Stimulated activated CD4-positive, alpha-beta T cell treated with anti-CD3 and anti-CD28 coated beads, Interleukin-2, amount 100 ng/mL, for 4 hours (primary cell): ENCODE measurements around the gene TRIM63.

Experiments used
- DNase-seq: peaks from one replicate; pipeline ENCODE4 v3.0.0-alpha.2; 2020; ENCODE audit warnings: low read depth

Gene TRIM63

DNA sequence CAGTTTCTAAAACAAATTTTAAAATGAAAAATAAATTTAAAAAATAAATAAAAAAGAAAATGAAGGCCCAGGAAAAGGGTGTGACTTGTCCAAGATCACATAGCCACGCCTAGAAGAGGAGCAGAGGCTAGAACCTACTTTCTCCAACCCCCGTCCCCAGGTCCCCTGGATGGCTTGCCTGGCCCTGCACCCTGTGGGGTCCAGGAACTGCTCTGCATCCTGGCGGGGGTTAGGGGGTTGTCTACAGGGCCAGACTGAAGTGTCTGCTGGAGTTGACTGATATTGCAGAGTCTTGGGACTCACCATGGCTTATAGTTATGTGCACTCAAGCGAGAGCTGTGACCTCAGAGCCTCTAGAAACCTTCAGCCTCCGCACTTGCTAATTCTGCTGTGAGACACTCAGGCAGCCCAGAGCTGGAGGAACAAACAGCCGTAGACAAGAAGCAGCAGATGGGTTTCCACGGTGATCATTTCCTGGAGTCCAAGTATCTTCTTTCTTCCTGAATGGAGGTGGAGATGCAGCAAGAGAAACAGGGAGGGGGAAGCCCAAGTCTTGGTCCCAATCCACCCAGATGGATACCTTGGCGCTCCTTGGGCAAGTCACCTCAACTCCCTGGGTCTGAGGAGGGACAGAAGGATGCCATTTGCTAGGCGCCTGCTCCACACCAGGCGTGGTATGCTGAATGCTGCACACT, 51.0 kb downstream of the TRIM63 start:
- DNase-seq, result no peak

DNA sequence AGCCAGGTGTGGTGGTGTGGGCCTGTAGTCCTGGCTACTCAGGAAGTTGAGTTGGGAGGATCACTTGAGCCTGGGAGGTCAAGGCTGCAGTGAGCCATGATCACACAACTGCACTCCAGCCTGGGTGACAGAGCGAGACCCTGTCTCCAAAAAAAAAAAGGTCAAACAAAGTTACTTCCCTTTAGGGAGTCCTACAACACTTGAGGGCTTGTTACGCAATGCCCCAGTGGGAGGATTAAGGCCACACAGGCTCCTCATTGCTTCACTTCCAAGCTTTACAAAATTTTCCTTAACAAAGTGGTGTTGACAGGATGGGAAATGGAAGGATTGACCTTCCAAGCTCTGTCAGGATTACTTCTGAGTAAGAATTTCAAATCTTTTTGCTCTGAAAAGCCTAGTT, 52.1 kb downstream of the TRIM63 start:
- DNase-seq, result no peak

DNA sequence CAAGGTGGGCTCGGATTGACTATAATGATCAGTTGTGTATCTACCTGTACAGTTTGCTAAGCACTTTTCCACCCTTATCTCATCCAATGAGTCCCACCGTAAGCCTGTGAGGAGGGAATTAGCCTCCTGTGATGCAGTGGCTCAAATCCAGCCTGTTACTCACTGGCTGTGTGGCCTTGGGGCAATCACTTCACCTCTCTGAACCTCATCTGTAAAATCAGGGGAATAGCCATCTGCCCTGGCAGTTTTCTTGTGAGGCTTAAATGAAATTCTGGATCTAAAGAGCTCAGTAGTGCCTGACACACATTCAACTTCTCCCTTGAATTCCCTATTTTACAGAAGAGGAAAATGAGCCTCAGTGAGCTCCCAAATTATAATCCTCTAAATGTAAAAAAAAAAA, 53.3 kb downstream of the TRIM63 start:
- DNase-seq, result no peak

DNA sequence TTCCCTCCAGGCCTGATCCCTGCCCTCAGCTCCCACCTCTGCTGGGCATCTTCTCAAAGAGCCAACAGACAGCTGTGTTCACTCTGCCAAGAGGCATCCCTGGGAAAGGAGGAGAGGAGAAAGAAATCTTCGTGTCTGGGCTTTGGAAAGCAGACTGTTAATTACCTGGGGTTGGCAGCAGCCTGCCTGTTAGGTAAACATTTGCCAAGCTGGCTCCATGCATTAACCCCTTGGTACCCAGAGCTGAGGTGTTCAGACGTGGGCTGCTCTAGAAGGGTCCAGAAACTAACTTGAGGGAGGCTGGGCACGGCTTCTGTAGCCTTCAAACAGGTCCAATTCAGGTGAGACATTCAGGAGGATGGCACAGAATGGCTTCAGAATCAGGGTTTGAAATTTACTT, 54.6 kb downstream of the TRIM63 start:
- DNase-seq, result no peak

DNA sequence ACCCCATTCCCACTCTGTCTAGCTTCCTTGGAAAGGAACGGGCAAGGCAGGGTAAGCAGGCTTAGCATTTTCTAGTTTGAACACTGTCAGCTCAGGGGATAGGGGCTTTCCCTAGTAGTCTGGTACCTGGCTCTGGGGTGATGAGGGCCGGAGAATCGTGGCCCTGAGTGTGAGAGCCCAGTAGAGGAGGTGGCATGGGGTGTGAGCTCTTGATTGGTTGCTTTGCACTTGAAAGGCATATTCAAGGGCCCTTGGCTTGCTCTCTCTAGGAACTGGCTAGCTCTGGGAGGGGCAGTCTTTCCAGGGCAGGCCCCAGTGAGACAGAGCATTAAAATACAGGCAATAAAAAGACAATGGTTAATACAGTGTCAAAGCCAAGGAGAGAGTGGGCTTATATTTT, 56.6 kb downstream of the TRIM63 start:
- DNase-seq, result no peak

DNA sequence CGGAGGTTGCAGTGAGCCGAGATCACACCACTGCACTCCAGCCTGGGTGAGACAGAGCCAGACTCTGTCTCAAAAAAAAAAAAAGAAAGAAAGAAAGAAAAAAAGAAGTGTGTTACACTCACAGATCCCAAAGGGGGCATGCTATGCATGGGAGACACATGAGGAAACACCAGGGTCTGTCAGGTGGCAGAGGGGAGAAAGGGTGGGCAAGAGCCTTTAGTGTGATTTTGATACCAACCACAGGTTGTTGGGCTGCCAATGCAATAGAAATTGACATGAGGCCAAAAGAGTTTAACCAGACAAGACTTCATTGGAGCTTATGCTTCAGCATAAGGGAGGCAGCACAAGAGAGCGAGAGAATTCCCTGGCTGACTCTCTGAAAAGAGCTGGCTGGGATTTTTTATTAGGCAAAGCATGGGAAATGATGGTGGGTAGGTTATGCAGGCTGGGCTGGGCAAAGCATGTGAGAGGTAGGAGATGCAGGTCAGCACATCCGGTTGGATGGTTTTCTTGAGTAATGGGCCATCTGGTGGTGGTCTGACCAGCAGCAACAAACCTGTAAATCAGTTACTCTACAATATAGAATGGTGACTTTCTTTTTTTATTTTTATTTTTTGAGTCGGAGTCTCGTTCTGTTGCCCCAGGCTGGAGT, 57.5 kb downstream of the TRIM63 start:
- DNase-seq, result no peak

DNA sequence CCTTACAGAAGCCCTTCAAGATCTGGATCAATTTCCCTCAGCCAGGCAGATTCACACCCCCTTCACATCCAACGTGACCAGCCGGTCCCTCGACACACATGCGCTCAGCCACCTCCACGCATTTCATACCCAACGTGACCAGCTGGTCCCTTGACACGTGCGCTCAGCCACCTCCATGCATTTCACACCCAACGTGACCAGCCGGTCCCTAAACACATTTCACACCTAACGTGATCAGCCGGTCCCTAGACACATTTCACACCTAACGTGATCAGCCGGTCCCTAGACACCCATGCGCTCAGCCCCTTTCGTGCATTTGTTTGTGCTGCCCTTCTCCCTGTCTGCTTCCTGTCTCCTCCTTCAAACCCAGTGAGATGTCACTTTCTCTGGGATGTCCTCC, 60.7 kb downstream of the TRIM63 start:
- no peak for DNase-seq

DNA sequence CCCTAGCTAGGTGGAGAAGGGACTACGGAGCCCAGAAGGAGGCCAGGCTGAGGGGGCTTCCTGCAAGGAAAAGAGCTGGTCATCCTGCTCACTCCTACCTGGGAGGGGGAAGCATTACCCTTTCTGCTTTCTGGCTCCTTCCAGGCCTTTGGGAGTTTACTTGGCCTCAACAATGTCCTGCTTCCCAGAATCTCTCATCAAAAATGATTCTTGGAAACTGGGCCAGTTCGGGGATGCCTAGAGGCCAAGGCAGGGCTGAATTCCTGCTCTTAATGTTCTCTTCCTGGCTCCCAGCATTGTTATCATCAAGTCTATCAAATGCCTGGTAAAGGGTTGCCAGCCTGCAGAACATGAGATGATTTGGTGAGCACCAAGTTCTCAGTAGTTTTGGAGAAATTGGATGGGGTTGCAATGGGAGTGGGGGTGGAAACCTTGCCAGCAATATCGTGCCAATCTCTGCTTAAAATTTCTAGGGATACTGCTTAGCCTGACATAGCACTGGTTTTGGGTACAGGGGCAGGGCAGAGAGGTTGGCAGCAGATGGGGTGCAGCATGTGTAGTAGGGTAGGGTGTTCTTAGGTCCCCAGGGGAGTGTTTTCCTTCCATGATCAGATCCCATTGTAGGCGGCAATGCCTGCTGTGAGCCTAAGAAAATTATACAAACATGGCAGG, 61.9 kb downstream of the TRIM63 start:
- DNase-seq, result no peak

DNA sequence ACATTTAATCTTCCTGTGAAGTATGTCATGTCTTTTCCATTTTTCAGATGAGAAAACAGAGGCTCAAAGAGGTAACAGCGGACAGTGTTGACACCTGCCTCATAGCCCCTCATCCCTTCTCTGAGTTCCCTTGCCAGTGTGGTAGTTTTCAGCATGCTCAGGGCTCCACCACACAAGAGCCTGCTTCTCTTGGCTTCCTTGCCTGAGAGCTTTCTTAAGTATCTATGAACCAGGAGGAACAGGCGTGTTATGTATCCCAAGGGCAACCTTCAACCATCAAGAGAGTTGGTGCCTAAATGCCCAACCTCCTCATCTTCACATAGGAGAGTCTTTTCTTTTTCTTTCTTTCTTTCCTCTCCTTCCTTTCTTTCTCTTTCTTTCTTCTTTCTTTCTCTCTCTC, 63.7 kb downstream of the TRIM63 start:
- no peak for DNase-seq

DNA sequence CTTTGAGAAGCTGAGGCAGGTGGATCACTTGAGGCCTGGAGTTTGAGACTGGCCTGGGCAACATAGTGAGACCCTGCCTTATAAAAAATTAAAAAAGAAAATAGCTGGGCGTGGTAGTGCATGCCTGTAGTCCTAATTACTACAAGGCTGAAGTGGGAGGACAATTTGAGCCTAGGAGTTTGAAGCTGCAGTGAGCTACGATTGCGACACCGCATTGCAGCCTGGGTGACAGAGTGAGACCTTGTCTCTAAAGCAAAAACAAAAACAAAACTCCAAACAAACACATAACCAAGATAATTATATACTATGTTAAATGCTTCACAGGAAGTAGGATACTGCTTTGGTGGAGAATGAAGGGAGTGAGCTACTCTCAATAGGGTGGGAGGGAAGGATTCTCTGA, 64.2 kb downstream of the TRIM63 start:
- no peak for DNase-seq
